HEK293T (cell line): ENCODE data around the gene ADRB1.

Experiments used
- ARNT ChIP-seq: fragments of 450-650 bp; IDR thresholded peaks from 2 replicates; pipeline ENCODE4 v1.6.1; 2017; ENCODE audit warnings: mild to moderate bottlenecking
- BHLHE40 ChIP-seq: fragments of 450-650 bp; IDR thresholded peaks from 2 replicates; pipeline ENCODE4 v1.6.1; 2016; ENCODE audit warnings: mild to moderate bottlenecking, moderate library complexity, borderline replicate concordance
- ELF4 ChIP-seq: fragments of 450-650 bp; IDR thresholded peaks from 2 replicates; pipeline ENCODE4 v1.6.1; 2017; ENCODE audit warnings: antibody characterized with exemption
- FOXA1 ChIP-seq: fragments of 450-650 bp; IDR thresholded peaks from 2 replicates; pipeline ENCODE4 v1.6.1; 2016; ENCODE audit warnings: mild to moderate bottlenecking
- FOXM1 ChIP-seq: fragments of 450-650 bp; IDR thresholded peaks from 2 replicates; pipeline ENCODE4 v1.6.1; 2017; ENCODE audit warnings: mild to moderate bottlenecking, borderline replicate concordance
- HDGF ChIP-seq: fragments of 450-650 bp; IDR thresholded peaks from 2 replicates; pipeline ENCODE4 v1.6.1; 2017; ENCODE audit warnings: antibody characterized with exemption, borderline replicate concordance
- LEF1 ChIP-seq: fragments of 450-650 bp; IDR thresholded peaks from 2 replicates; pipeline ENCODE4 v1.6.1; 2017; ENCODE audit warnings: mild to moderate bottlenecking, borderline replicate concordance
- NFRKB ChIP-seq: fragments of 450-650 bp; IDR thresholded peaks from 2 replicates; pipeline ENCODE4 v1.6.1; 2016; ENCODE audit warnings: mild to moderate bottlenecking, moderate library complexity
- SP1 ChIP-seq: fragments of 450-650 bp; IDR thresholded peaks from 2 replicates; pipeline ENCODE4 v1.6.1; 2017

- TF ChIP-seq LEF1 = no peak
- no peak for TF ChIP-seq FOXA1
- TF ChIP-seq ARNT = no peak
- TF ChIP-seq ELF4 = no peak
- TF ChIP-seq FOXM1 = no peak
- no peak for TF ChIP-seq SP1
- no peak for TF ChIP-seq HDGF
- no peak for TF ChIP-seq NFRKB
- no peak for TF ChIP-seq BHLHE40
Observed at GRCh38 chr10:114081911-114082583, 38.4 kb downstream of the ADRB1 start.
